ENCODE measurements around the gene RAD51B.

DNA sequence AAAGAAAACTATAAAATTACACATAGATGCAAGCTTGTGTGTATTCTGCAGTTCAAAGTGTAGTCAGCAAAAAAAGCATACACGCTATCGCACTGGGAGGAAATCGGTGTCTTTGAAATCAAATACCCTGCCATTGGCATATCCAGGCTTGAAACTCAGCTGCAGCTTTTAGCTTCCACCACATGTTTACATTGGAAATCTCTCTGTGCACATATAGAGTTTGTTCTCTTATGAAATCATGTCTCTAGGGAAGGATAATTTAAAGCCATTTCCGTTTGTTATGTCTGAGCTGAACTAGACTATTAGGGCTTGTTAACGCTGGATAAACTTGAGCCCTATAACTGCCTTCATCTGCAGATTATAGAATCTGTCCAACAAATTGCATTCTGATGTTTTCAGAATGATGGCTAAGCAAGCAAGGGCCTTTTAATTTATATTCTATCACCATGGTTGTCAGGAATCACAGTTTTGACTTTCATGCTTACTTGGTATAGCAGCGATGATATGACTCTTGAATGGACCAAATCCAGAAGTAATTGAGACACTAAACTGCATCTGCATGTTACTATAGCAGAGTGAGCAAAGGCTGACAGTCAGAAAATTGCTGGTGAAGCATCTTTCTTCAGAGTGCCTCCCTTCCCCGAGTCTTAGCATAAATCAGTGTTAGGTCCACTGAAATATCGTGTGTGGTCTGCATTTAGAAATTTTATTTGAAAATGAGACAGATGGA lies 530.5 kb downstream of the RAD51B start:
- TF ChIP-seq, protein P1, sequence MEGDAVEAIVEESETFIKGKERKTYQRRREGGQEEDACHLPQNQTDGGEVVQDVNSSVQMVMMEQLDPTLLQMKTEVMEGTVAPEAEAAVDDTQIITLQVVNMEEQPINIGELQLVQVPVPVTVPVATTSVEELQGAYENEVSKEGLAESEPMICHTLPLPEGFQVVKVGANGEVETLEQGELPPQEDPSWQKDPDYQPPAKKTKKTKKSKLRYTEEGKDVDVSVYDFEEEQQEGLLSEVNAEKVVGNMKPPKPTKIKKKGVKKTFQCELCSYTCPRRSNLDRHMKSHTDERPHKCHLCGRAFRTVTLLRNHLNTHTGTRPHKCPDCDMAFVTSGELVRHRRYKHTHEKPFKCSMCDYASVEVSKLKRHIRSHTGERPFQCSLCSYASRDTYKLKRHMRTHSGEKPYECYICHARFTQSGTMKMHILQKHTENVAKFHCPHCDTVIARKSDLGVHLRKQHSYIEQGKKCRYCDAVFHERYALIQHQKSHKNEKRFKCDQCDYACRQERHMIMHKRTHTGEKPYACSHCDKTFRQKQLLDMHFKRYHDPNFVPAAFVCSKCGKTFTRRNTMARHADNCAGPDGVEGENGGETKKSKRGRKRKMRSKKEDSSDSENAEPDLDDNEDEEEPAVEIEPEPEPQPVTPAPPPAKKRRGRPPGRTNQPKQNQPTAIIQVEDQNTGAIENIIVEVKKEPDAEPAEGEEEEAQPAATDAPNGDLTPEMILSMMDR (IDR thresholded peaks at IDR 0.05): no peak
- no peak for TF ChIP-seq POLR2A (IDR thresholded peaks at IDR 0.05)
